Smooth muscle cell (in vitro differentiated cells): Measurements from ENCODE around the gene CXCL16. TPM values are rescaled to one million over a fixed set of nuclear protein-coding genes. Genes with fewer than 3 reads are reported as not detected.
A peak's percentile ranks its signal among the peaks of the same experiment; 100 is the strongest.

ENCODE experiments used
- DNase-seq: peaks from one replicate; lab custom pipeline; 2025; ENCODE audit not compliant: unreplicated experiment; lab: John Stamatoyannopoulos, UW
- H2AFZ ChIP-seq: fragments of 200-600 bp; sonication (generic); 2 replicates; pipeline ENCODE4 v1.6.0; 2016; ENCODE audit warnings: antibody characterized with exemption, low read depth, mild to moderate bottlenecking
- H3F3A ChIP-seq: fragments of 200-600 bp; sonication (generic); 2 replicates; pipeline ENCODE4 v1.6.0; 2017; ENCODE audit warnings: antibody characterized with exemption, low read depth
- H3K27ac ChIP-seq: fragments of 200-600 bp; sonication (generic); 2 replicates; pipeline ENCODE4 v1.5.1; 2016; ENCODE audit warnings: low read depth, mild to moderate bottlenecking
- H3K27me3 ChIP-seq: fragments of 200-600 bp; sonication (generic); 2 replicates; pipeline ENCODE4 v1.6.1; 2016; ENCODE audit warnings: low read depth, mild to moderate bottlenecking
- H3K36me3 ChIP-seq: fragments of 200-600 bp; sonication (generic); 2 replicates; pipeline ENCODE4 v1.5.1; 2016; ENCODE audit warnings: low read depth
- H3K4me1 ChIP-seq: fragments of 200-600 bp; sonication (generic); 2 replicates; pipeline ENCODE4 v1.5.1; 2016; ENCODE audit warnings: low read depth
- H3K4me2 ChIP-seq: fragments of 200-600 bp; sonication (generic); 2 replicates; pipeline ENCODE4 v1.6.0; 2016; ENCODE audit warnings: mild to moderate bottlenecking
- H3K4me3 ChIP-seq: fragments of 200-600 bp; sonication (generic); 2 replicates; pipeline ENCODE4 v1.5.1; 2016; ENCODE audit warnings: mild to moderate bottlenecking
- H3K79me2 ChIP-seq: fragments of 200-600 bp; sonication (generic); 2 replicates; pipeline ENCODE4 v1.6.0; 2016; ENCODE audit warnings: low read depth, mild to moderate bottlenecking
- H3K9ac ChIP-seq: fragments of 200-600 bp; sonication (generic); 2 replicates; pipeline ENCODE4 v1.6.0; 2016; ENCODE audit warnings: low read depth
- H3K9me3 ChIP-seq: fragments of 200-600 bp; sonication (generic); replicated peaks from 2 replicates; pipeline ENCODE4 v1.5.1; 2016; ENCODE audit warnings: low read depth
- H4K20me1 ChIP-seq: fragments of 200-600 bp; sonication (generic); 2 replicates; pipeline ENCODE4 v1.6.0; 2016; ENCODE audit warnings: low read depth
- CTCF ChIP-seq: fragments of 200-600 bp; sonication (generic); IDR thresholded peaks from 2 replicates; pipeline ENCODE4 v1.5.1; 2017; ENCODE audit warnings: borderline replicate concordance, mild to moderate bottlenecking, antibody characterized with exemption; ENCODE audit not compliant: insufficient read depth, poor library complexity, severe bottlenecking
- WGBS: methylation state at CpG from one replicate; pipeline ENCODE4 v1.1.7; 2016; ENCODE audit warnings: low lambda C conversion rate; 5-methylcytosine and 5-hydroxymethylcytosine counted together
- polyA plus RNA-seq: library from polyadenylated mRNA; unstranded; fragments of >200 nt; fragmentation: Nextera tagmentation; extraction: Ambion mirVana; gene quantifications from 2 replicates; pipeline ENCODE4 v1.2.1, GENCODE V29; 2016
- total RNA-seq: library from RNA; depleted of rRNA; stranded (reverse); fragments of >200 nt; gene quantifications from 2 replicates; pipeline ENCODE4 v1.2.3, GENCODE V29; 2014

CXCL16 gene
- total and polyA plus RNA-seq, 2 experiments from 2014 or later: 2.3 to 3.2 TPM

- Histone ChIP-seq H3F3A (no peaks in the 10 kb centered on the region), H3K9ac (peak overlapping the region; percentile 66), H3K36me3 (no peaks in the 10 kb centered on the region), H3K4me2 (peak overlapping the region; percentile 97), H3K27me3 (no peaks in the 10 kb centered on the region), H3K9me3 (no peaks in the 10 kb centered on the region), H3K4me3 (peak overlapping the region; percentile 72), H2AFZ (peak overlapping the region; percentile 90), H3K27ac (peak overlapping the region; percentile 73), H4K20me1 (no peaks in the 10 kb centered on the region), H3K4me1 (peaks cover 6% of the 10 kb centered on the region), H3K79me2 (no peaks in the 10 kb centered on the region)
- no peak for TF ChIP-seq CTCF
- DNase-seq: no peak
- 28% methylated on average over 31 of the region's 57 CpGs for WGBS
Observed at GRCh38 chr17:4710693-4711634, 28.8 kb downstream of the CXCL16 start.

- H3K9ac ChIP-seq: peak within 1 kb of the TSS; percentile 66
- TF ChIP-seq CTCF: peak; percentile 43
- no peaks in the 10 kb centered on the region for H3K36me3 ChIP-seq
- no peaks in the 10 kb centered on the region for H3F3A ChIP-seq
- peaks cover 6% of the 10 kb centered on the region for H3K4me1 ChIP-seq
- H3K9me3 ChIP-seq: no peaks in the 10 kb centered on the region
- no peaks in the 10 kb centered on the region for H3K79me2 ChIP-seq
- H3K27me3 ChIP-seq: no peaks in the 10 kb centered on the region
- H3K4me2 ChIP-seq: peak within 1 kb of the TSS; percentile 97
- WGBS: under 1% methylated on average over 22 of the region's 67 CpGs
- peak within 1 kb of the TSS; percentile 72 for H3K4me3 ChIP-seq
- H2AFZ ChIP-seq: peak within 1 kb of the TSS; percentile 90
- peak within 1 kb of the TSS; percentile 73 for H3K27ac ChIP-seq
- H4K20me1 ChIP-seq: no peaks in the 10 kb centered on the region
- DNase-seq: peak; percentile 95
Observed at GRCh38 chr17:4709794-4710692, 29.7 kb downstream of the CXCL16 start, which contains the start of gene ARRB2. Gene ARRB2 (plus strand): TSS chr17:4710632. CDS start chr17:4710722, 90 bp downstream.

- 70% methylated on average over 8 of the region's 8 CpGs for WGBS
- no peaks in the 10 kb centered on the region for H4K20me1 ChIP-seq
- H3F3A ChIP-seq: no peaks in the 10 kb centered on the region
- H2AFZ ChIP-seq: no peak overlapping the region
- H3K9ac ChIP-seq: no peak overlapping the region
- H3K4me1 ChIP-seq: peaks cover 6% of the 10 kb centered on the region
- no peak for DNase-seq
- H3K79me2 ChIP-seq: peaks cover 5% of the 10 kb centered on the region
- no peaks in the 10 kb centered on the region for H3K36me3 ChIP-seq
- no peaks in the 10 kb centered on the region for H3K9me3 ChIP-seq
- H3K27ac ChIP-seq: no peak overlapping the region
- no peaks in the 10 kb centered on the region for H3K27me3 ChIP-seq
- no peak overlapping the region for H3K4me3 ChIP-seq
- TF ChIP-seq CTCF: no peak
- no peak overlapping the region for H3K4me2 ChIP-seq
Observed at GRCh38 chr17:4708436-4708835, 31.3 kb downstream of the CXCL16 start.
